Measurements from ENCODE around the gene METTL23.
"Not testable (repeated sequence)": the region's sequence is repeated elsewhere in the genome, so short reads cannot be mapped to it uniquely, and the experiment has no call there.

METTL23 gene

DNA sequence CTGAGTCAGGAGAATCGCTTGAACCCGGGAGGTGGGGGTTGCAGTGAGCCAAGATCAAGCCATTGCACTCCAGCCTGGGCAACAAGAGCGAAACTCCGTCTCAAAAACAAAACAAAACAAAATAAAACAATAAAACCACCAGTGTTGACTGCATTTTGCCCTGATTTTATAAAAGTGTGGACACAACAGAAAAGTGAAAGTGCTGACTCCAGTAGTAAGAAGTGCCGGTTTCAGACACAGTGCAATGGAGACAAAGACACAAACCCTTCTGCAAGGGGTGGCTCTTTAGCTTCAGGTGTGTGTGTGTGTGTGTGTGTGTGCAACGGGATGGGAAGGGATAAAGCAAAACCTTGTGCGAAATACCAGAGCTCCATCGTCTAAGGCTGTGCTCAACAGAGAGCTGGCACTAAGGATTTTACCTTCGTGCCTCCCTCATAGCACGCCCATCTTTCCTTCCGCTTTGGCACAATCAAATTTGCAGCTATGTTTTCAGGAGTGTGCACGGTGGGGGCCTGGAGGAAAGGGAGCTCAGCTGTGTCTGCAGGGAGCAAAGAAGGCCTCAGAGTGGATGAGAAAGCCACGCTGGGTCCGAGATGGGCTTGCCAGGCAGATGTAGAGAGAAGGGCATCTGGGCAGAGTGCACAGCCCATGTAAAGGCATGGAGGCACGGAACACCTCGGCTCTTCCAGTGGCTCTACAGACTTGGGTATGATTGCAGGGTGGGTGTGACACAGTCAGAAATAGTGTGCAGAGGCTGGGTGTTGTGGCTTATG, 31.4 kb upstream of the METTL23 start:
- no peak overlapping the region for H3K4me3 ChIP-seq (ENCODE audit: low read depth, low read length)
- TF ChIP-seq, protein P1, sequence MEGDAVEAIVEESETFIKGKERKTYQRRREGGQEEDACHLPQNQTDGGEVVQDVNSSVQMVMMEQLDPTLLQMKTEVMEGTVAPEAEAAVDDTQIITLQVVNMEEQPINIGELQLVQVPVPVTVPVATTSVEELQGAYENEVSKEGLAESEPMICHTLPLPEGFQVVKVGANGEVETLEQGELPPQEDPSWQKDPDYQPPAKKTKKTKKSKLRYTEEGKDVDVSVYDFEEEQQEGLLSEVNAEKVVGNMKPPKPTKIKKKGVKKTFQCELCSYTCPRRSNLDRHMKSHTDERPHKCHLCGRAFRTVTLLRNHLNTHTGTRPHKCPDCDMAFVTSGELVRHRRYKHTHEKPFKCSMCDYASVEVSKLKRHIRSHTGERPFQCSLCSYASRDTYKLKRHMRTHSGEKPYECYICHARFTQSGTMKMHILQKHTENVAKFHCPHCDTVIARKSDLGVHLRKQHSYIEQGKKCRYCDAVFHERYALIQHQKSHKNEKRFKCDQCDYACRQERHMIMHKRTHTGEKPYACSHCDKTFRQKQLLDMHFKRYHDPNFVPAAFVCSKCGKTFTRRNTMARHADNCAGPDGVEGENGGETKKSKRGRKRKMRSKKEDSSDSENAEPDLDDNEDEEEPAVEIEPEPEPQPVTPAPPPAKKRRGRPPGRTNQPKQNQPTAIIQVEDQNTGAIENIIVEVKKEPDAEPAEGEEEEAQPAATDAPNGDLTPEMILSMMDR (IDR thresholded peaks at IDR 0.05; ENCODE audit: low read depth, low read length, missing control alignments), result no peak
- in situ Hi-C loops (cut with HindIII; ENCODE audit: low sequenced_read_pairs), result no loop called here
- DNase-seq (ENCODE audit: low read depth), result no peak

- in situ Hi-C loops (cut with HindIII; ENCODE audit: low sequenced_read_pairs), result no loop called here
- TF ChIP-seq, protein P1 (IDR thresholded peaks at IDR 0.05; ENCODE audit: low read depth, low read length, missing control alignments), result no peak
- no peak for DNase-seq (ENCODE audit: low read depth)
- H3K4me3 ChIP-seq (ENCODE audit: low read depth, low read length), result no peak overlapping the region
These were observed 29.6 kb upstream of the METTL23 start for GRCh38 chr17:76696763-76697701.

- H3K4me3 ChIP-seq (ENCODE audit: low read depth, low read length), result no peak overlapping the region
- in situ Hi-C loops (cut with HindIII; ENCODE audit: low sequenced_read_pairs), result no loop called here
- TF ChIP-seq, protein P1 (IDR thresholded peaks at IDR 0.05; ENCODE audit: low read depth, low read length, missing control alignments), result no peak
- DNase-seq (ENCODE audit: low read depth), result no peak
These were observed 28.8 kb upstream of the METTL23 start for GRCh38 chr17:76697702-76698465.

DNA sequence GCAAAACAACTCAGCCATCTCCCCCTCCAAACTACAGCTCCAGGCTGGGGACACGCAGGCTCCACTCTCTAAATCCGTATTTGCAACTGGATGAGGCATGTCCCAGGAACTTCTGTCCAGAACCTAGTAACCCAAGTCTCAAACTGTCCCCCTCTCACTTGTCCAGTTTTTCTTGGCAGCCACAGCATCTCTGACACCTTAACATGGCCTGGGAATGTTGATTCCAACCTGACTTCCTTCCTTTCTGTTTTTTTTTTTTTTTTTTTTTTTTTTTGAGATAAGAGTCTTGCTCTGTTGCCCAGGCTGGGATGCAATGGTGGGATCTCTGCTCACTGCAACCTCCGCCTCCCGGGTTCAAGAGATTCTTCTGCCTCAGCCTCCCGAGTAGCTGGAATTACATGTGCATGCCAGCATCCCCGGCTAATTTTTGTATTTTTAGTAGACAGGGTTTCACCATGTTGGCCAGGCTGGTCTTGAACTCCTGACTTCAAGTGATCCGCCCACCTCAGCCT, 28.1 kb upstream of the METTL23 start:
- DNase-seq (ENCODE audit: low read depth); H3K4me3 ChIP-seq (ENCODE audit: low read depth, low read length); in situ Hi-C loops (cut with HindIII; ENCODE audit: low sequenced_read_pairs): not testable (repeated sequence)

GRCh38 chr17:76700270-76700616, 26.4 kb upstream of the METTL23 start:
- in situ Hi-C loops (cut with HindIII; ENCODE audit: low sequenced_read_pairs), result no loop called here

DNA sequence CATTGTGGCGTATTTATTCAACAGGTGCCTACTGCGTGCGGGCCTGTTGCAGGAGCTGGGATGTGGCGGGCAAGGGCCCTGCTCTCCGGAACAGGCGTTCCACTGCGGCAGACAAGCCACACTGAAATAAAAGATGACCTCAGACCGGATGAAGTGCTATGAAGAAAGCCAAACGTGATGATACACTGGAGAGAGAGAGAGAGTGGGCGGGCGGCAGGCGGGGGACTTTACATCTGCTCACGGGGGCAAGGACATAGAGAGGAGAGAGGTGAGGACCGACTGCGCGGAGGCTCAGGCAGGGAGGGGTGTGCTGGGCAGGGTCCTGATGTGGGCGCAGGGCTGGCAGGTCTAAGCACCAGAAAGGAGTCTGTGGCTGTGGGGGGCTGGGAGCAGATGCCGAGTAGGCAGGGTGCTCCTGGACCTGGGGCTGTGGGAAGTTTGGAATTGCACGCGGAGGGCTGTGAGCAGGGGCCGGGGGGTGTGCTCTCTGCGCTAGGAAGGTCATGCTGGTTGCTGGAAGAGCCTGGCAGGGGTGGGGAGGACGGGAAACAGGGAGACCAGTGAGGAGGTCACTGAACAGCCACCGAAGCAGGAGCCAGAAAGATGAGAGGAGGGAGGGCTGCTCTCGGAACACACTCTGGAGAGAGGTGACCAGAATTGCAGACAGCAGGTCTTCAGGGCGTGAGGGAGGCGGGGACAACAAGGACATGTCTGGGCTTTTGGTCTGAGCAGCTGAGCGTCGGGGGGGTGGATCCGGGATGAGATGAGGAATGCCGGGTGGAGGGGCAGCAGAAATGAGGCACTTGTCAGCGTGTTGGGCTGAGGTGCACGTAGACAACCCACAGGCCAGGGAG, 25.8 kb upstream of the METTL23 start:
- TF ChIP-seq, protein P1 (IDR thresholded peaks at IDR 0.05; ENCODE audit: low read depth, low read length, missing control alignments), result no peak
- DNase-seq (ENCODE audit: low read depth), result no peak
- in situ Hi-C loops (cut with HindIII; ENCODE audit: low sequenced_read_pairs), result no loop called here
- no peak overlapping the region for H3K4me3 ChIP-seq (ENCODE audit: low read depth, low read length)

More at GRCh38 chr17:76700270-76700616, 26.4 kb upstream of the METTL23 start:
- DNase-seq (ENCODE audit: low read depth), result no peak
- H3K4me3 ChIP-seq (ENCODE audit: low read depth, low read length), result no peak overlapping the region
- TF ChIP-seq, protein P1 (IDR thresholded peaks at IDR 0.05; ENCODE audit: low read depth, low read length, missing control alignments), result no peak

Data from astrocyte of the cerebellum (primary cell).